ENCODE results near the gene ELFN2. TPM values are rescaled to one million over a fixed set of nuclear protein-coding genes. Genes with fewer than 3 reads are reported as not detected.

ELFN2 gene
- total RNA-seq, 1 experiment from 2014 or later = 10.0 TPM

DNA sequence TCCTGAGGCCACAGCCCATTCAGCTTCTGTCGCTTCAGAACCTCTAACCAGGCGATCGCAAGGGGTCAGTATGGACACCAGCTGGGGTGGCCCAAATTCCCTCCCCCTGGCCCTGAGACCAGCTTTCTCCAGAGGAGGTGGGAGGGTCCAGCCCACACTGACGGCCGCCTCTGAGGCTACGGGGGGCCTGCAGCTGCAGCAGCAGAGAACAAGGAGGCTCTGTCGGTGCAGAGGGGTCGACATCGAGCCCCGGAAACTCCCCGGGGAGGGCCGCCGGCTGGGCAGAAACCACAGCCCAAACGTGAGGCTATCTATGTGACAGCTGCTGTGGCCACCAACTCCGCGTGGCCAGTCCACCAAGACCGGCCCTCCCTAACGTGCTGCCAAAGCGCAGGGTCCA lies 40.8 kb downstream of the ELFN2 start:
- Histone ChIP-seq H3K9me2 (replicated peaks; ENCODE audit: low read length) (no peaks in the 10 kb centered on the region), H3K4me2 (ENCODE audit: low read length) (no peak overlapping the region), H4K20me1 (ENCODE audit: low read length) (no peaks in the 10 kb centered on the region), H3K9me3 (ENCODE audit: low read length) (no peaks in the 10 kb centered on the region), H3K27ac (ENCODE audit: low read length) (no peak overlapping the region), H3K79me2 (ENCODE audit: low read length) (no peaks in the 10 kb centered on the region), H2AFZ (ENCODE audit: low read length) (no peak overlapping the region), H3F3A (ENCODE audit: low read length, unreplicated experiment) (no peaks in the 10 kb centered on the region), H3K4me1 (ENCODE audit: insufficient read depth, low read length) (no peaks in the 10 kb centered on the region), H3K27me3 (ENCODE audit: low read length) (no peaks in the 10 kb centered on the region), H3K9ac (ENCODE audit: low read length) (no peak overlapping the region), H3K36me3 (ENCODE audit: low read depth, low read length) (no peaks in the 10 kb centered on the region), H3K4me3 (ENCODE audit: low read length) (no peak overlapping the region)
- DNase-seq (no peak), ATAC-seq (no peak)
- ChIA-PET CTCF (no interaction called here), POLR2A (ENCODE audit: unreplicated experiment) (no interaction called here)
- intact Hi-C loops (cut with micrococcal nuclease) = no loop called here
- BruUV-seq (replicated peaks) = no TSS peak
- TF ChIP-seq EZH2phosphoT487 (IDR thresholded peaks at IDR 0.05; ENCODE audit: borderline replicate concordance, low read length) = no peak
- TF ChIP-seq, protein P1, sequence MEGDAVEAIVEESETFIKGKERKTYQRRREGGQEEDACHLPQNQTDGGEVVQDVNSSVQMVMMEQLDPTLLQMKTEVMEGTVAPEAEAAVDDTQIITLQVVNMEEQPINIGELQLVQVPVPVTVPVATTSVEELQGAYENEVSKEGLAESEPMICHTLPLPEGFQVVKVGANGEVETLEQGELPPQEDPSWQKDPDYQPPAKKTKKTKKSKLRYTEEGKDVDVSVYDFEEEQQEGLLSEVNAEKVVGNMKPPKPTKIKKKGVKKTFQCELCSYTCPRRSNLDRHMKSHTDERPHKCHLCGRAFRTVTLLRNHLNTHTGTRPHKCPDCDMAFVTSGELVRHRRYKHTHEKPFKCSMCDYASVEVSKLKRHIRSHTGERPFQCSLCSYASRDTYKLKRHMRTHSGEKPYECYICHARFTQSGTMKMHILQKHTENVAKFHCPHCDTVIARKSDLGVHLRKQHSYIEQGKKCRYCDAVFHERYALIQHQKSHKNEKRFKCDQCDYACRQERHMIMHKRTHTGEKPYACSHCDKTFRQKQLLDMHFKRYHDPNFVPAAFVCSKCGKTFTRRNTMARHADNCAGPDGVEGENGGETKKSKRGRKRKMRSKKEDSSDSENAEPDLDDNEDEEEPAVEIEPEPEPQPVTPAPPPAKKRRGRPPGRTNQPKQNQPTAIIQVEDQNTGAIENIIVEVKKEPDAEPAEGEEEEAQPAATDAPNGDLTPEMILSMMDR (conservative IDR thresholded peaks at IDR 0.05; ENCODE audit: low read depth, low read length) = no peak
- TF ChIP-seq EZH2 (IDR thresholded peaks at IDR 0.05; ENCODE audit: low read length, unreplicated experiment) = no peak

DNA sequence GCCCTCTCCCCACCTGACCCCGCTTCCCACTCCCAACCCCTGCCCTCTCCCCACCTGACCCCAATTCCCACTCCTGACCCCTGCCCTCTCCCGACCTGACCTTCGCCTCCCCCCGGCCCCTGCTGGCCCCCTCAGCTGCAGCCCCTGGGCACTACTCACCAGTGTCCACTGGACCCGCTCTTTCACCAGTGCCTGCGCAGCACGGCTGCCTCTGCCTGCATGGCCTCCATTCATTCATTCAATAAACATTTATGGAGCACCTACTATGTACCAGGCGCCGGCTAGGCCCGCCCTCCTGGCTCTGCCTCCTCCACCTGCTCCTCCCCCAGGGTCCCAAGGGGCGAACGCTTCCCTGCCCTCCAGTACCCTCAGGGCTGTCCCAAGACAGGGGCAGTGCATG lies 42.6 kb downstream of the ELFN2 start:
- DNase-seq = no peak
- intact Hi-C loops (cut with micrococcal nuclease) = no loop called here
- no peaks in the 10 kb centered on the region for H3K4me1 ChIP-seq (ENCODE audit: insufficient read depth, low read length)
- H2AFZ ChIP-seq (ENCODE audit: low read length) = no peak overlapping the region
- H3K9me2 ChIP-seq (replicated peaks; ENCODE audit: low read length) = no peaks in the 10 kb centered on the region
- no peak overlapping the region for H3K4me3 ChIP-seq (ENCODE audit: low read length)
- H3K36me3 ChIP-seq (ENCODE audit: low read depth, low read length) = no peaks in the 10 kb centered on the region
- ChIA-PET POLR2A (ENCODE audit: unreplicated experiment) (no interaction called here), CTCF (no interaction called here)
- H3K79me2 ChIP-seq (ENCODE audit: low read length) = no peaks in the 10 kb centered on the region
- H3K9ac ChIP-seq (ENCODE audit: low read length) = no peak overlapping the region
- H3K4me2 ChIP-seq (ENCODE audit: low read length) = no peak overlapping the region
- no peak for ATAC-seq
- H4K20me1 ChIP-seq (ENCODE audit: low read length) = no peaks in the 10 kb centered on the region
- no peak overlapping the region for H3K27ac ChIP-seq (ENCODE audit: low read length)
- H3K9me3 ChIP-seq (ENCODE audit: low read length) = no peaks in the 10 kb centered on the region
- H3F3A ChIP-seq (ENCODE audit: low read length, unreplicated experiment) = no peaks in the 10 kb centered on the region
- H3K27me3 ChIP-seq (ENCODE audit: low read length) = no peaks in the 10 kb centered on the region
- no TSS peak for BruUV-seq (replicated peaks)
- TF ChIP-seq EZH2phosphoT487 (IDR thresholded peaks at IDR 0.05; ENCODE audit: borderline replicate concordance, low read length) (no peak), EZH2 (IDR thresholded peaks at IDR 0.05; ENCODE audit: low read length, unreplicated experiment) (no peak)
- TF ChIP-seq, protein P1 (conservative IDR thresholded peaks at IDR 0.05; ENCODE audit: low read depth, low read length) = no peak

DNA sequence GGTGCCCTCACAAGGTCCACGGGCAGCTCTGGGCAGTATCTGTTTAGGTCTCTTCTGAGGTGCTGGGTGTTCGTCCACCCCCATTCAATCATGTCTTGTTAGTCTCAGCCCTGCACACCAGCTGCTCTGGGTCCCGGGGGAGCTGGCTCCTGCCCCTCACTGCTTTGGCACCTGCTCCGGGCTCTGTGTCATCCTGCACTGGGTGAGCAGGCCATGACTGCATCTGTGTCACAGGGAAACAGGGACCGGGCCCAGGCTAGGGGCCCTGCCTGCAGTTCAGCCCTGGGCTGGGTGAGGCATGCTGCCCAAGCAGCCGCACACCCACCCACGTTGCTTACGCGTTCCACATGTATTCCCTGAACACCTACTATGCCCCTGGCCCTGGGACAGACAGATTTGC lies 43.9 kb downstream of the ELFN2 start:
- no peak for ATAC-seq
- peaks cover 5% of the 10 kb centered on the region; the same call in 1 of the 2 replicates for H3K4me1 ChIP-seq (ENCODE audit: insufficient read depth, low read length)

More for the DNA sequence above, 43.9 kb downstream of the ELFN2 start:
- intact Hi-C loops (cut with micrococcal nuclease) = no loop called here
- Histone ChIP-seq H4K20me1 (ENCODE audit: low read length) (no peaks in the 10 kb centered on the region), H3K9ac (ENCODE audit: low read length) (no peak overlapping the region), H2AFZ (ENCODE audit: low read length) (no peak overlapping the region), H3K4me3 (ENCODE audit: low read length) (no peak overlapping the region), H3K4me2 (ENCODE audit: low read length) (no peak overlapping the region), H3K79me2 (ENCODE audit: low read length) (no peaks in the 10 kb centered on the region), H3K27me3 (ENCODE audit: low read length) (no peaks in the 10 kb centered on the region), H3K27ac (ENCODE audit: low read length) (no peak overlapping the region), H3K9me3 (ENCODE audit: low read length) (no peaks in the 10 kb centered on the region), H3K9me2 (replicated peaks; ENCODE audit: low read length) (no peaks in the 10 kb centered on the region), H3F3A (ENCODE audit: low read length, unreplicated experiment) (no peaks in the 10 kb centered on the region), H3K36me3 (ENCODE audit: low read depth, low read length) (no peaks in the 10 kb centered on the region)
- ChIA-PET POLR2A (ENCODE audit: unreplicated experiment) (no interaction called here), CTCF (no interaction called here)
- BruUV-seq (replicated peaks) = no TSS peak
- no peak for TF ChIP-seq EZH2 (IDR thresholded peaks at IDR 0.05; ENCODE audit: low read length, unreplicated experiment)
- TF ChIP-seq, protein P1 (conservative IDR thresholded peaks at IDR 0.05; ENCODE audit: low read depth, low read length) = no peak
- TF ChIP-seq EZH2phosphoT487 (IDR thresholded peaks at IDR 0.05; ENCODE audit: borderline replicate concordance, low read length) = no peak
- no peak for DNase-seq
